Aorta (tissue), 5 donors: ENCODE measurements around the gene ZC2HC1C. TPM values are rescaled to one million over a fixed set of nuclear protein-coding genes. Genes with fewer than 3 reads are reported as not detected.
A peak's percentile ranks its signal among the peaks of the same experiment; 100 is the strongest.

ENCODE experiments used
- ATAC-seq: fragments of 200-7000 bp; cut with Tn5 transposase; one replicate; pipeline ENCODE4 v1.9.1; 2022; ENCODE audit warnings: moderate library complexity; ENCODE audit not compliant: low FRiP score
- DNase-seq, 2 donors: peaks; one replicate each; pipeline ENCODE4 v3.0.0-alpha.2; 2020
- H3K27ac ChIP-seq, 2 donors: one replicate each; pipeline ENCODE4 v1.5.1; 2013; ENCODE audit warnings: low read length in 2 of 2, mild to moderate bottlenecking in 2 of 2, moderate library complexity in 2 of 2, control low read depth in 1 of 2, inconsistent platforms in 1 of 2, low read depth in 1 of 2
- H3K27me3 ChIP-seq, 2 donors: one replicate each; pipeline ENCODE4 v1.6.1; 2013; ENCODE audit warnings: control low read depth in 1 of 2, low read length in 1 of 2, mild to moderate bottlenecking in 1 of 2, moderate library complexity in 1 of 2; ENCODE audit not compliant: insufficient read depth in 2 of 2, control insufficient read depth in 1 of 2
- H3K36me3 ChIP-seq, 2 donors: one replicate each; pipeline ENCODE4 v1.6.1; 2013; ENCODE audit warnings: control low read depth in 1 of 2, low read length in 1 of 2, mild to moderate bottlenecking in 1 of 2; ENCODE audit not compliant: insufficient read depth in 2 of 2, control insufficient read depth in 1 of 2
- H3K4me1 ChIP-seq, 2 donors: one replicate each; pipeline ENCODE4 v1.6.1; 2013; ENCODE audit warnings: low read length in 2 of 2, control low read depth in 1 of 2, mild to moderate bottlenecking in 1 of 2, moderate library complexity in 1 of 2; ENCODE audit not compliant: insufficient read depth in 2 of 2, control insufficient read depth in 1 of 2
- H3K4me3 ChIP-seq, 2 donors: one replicate each; pipeline ENCODE4 v1.5.1; 2013; ENCODE audit warnings: low read length in 2 of 2, control low read depth in 1 of 2, mild to moderate bottlenecking in 1 of 2
- H3K9me3 ChIP-seq: one replicate; pipeline ENCODE4 v1.6.1; 2013; ENCODE audit warnings: mild to moderate bottlenecking, low read length; ENCODE audit not compliant: control insufficient read depth
- WGBS, 2 donors: extraction: QIAGEN DNeasy Blood & Tissue Kit; methylation state at CpG; one replicate each; pipeline ENCODE4 v1.1.7; 2013; 5-methylcytosine and 5-hydroxymethylcytosine counted together
- intact Hi-C, 2 donors: fragments of 100-400 bp; cut with DNase I; formaldehyde crosslinking; loops; one replicate each; pipeline versions ENCODE4 v1.14.2 to v1.15.0; 2022
- polyA plus RNA-seq, 2 donors: library from polyadenylated mRNA; stranded (reverse); fragments of 200-250 nt; gene quantifications; one replicate each; pipeline ENCODE4 v1.2.3, GENCODE V29; 2013
- total RNA-seq, 2 donors: library from RNA; stranded (reverse); fragmentation: NEBNext Ultra II Directional; extraction: Animal tissue kit (Norgen Biotek cat#: 25700); gene quantifications; one replicate each; pipeline ENCODE4 v1.2.1, GENCODE V29; 2021
- donor health status: healthy with polysubstance abuse.
- donor health status: Bipolar disorder and iron deficiency.
- donor health status: DM: no; HTN: no; CAD: no.
- donor health status: DM: no; HTN: no; CAD: no.
- donor health status: DM: yes; HTN: yes; CAD: no.

ZC2HC1C gene
- total and polyA plus RNA-seq, 4 donors, result 1.8 to 8.0 (median 2.5) TPM

- no peaks in the 10 kb centered on the region for H3K27me3 ChIP-seq
- H3K4me1 ChIP-seq, result no peaks in the 10 kb centered on the region
- no peaks in the 10 kb centered on the region for H3K9me3 ChIP-seq
- 76 to 77% methylated on average over 5 of the region's 5 CpGs for WGBS, 2 donors
- no peak overlapping the region for H3K4me3 ChIP-seq
- H3K36me3 ChIP-seq, result peaks cover 12 to 23% of the 10 kb centered on the region in 2 donors
- H3K27ac ChIP-seq, result no peak overlapping the region
- DNase-seq (no peak), ATAC-seq (no peak)
- intact Hi-C loops, result no loop called here
These were observed 44.6 kb downstream of the ZC2HC1C start for GRCh38 chr14:75113932-75114539.

DNA sequence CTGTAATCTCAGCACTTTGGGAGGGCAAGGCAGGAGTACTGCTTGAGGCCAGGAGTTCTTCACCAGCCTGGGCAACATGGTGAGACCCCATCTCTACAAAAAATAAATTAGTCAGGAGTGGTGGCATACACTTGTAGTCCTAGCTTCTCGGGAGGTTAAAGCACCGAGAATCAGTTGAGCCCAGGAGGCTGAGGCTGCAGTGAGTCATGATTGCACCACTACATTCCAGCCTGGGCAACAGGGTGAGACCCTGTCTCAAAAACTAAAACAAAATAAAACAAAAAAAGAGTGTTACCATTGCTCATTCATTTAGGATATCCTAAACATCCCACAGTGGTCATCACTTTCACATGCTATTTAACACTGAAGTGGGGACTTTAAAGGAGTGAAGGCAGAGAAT is 49.6 kb downstream of the ZC2HC1C start:
- Histone ChIP-seq H3K9me3 (no peaks in the 10 kb centered on the region), H3K4me1 (no peaks in the 10 kb centered on the region), H3K4me3 (no peak overlapping the region), H3K27me3 (no peaks in the 10 kb centered on the region), H3K27ac (no peak overlapping the region), H3K36me3 (peaks cover 2 to 10% of the 10 kb centered on the region in 2 donors)
- DNase-seq (no peak), ATAC-seq (no peak)
- 90 to 97% methylated on average over 2 of the region's 2 CpGs for WGBS, 2 donors
- intact Hi-C loops, result no loop called here

DNA sequence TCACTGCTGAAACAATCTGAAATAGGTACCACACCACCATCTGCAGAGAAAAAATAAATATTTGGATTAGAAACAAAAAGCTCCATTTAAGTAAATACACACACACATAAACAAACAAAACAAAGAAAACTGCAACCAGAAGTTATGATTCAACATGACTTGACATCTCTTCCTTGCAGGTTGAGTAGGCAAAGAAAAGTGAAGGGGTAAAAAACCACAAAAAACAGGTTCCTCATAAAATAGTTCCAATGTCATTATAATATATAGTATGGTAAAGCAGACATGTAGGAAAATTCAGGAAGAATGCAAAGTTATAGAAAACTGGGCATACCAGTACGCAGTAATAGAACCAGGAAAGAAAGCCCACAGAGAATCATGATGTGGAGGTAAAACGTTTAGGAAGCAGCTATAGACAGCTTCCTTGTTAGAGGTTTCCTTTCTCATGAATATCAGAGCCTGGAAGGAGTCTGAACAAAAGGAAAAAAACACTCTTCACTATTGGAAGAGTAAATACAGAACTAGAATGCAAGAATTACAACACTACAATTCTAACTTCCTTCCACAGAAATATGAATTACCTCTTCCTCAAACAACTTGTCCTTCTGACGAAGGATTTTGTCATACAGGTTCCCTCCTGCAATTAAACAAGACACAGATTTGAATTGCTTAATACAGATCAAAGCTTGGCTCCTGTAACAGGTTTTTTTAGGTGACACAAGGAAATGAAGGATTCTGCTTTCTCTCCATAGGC is 51.3 kb downstream of the ZC2HC1C start:
- intact Hi-C loops, result loop anchor here in 1 of 2 donors (10.0 kb wide), 1 partner anchor 344 kb away; no protein-coding TSS in a partner anchor
- WGBS, 2 donors, result 77 to 85% methylated on average over 3 of the region's 3 CpGs
- Histone ChIP-seq H3K27ac (no peak overlapping the region), H3K27me3 (no peaks in the 10 kb centered on the region), H3K4me1 (peaks cover 2 to 4% of the 10 kb centered on the region in 2 donors), H3K4me3 (no peak overlapping the region), H3K9me3 (no peaks in the 10 kb centered on the region), H3K36me3 (peaks cover 0 to 7% of the 10 kb centered on the region in 2 donors)
- DNase-seq, result no peak
- ATAC-seq, result no peak

DNA sequence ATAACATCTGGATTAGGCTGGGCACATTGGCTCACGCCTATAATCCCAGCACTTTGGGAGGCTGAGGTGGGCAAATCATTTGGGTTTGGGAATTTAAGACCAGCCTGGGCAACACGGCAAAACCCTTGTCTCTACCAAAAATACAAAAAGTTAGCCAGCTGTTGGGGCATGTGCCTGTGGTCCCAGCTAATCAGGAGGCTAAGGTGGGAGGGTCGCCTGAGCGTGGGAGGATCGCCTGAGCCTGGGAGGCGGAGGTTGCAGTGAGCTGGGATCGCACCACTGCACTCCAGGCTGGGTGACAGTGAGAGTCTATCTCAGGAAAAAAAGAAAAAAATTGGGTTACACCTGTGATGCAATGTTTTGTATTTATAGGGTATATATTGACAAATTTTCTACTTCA is 52.1 kb downstream of the ZC2HC1C start:
- WGBS, 2 donors, result 91 to 95% methylated on average over 7 of the region's 7 CpGs
- Histone ChIP-seq H3K36me3 (peaks cover 0 to 7% of the 10 kb centered on the region in 2 donors), H3K4me1 (peaks cover 2 to 4% of the 10 kb centered on the region in 2 donors), H3K9me3 (no peaks in the 10 kb centered on the region), H3K27ac (no peak overlapping the region), H3K4me3 (no peak overlapping the region), H3K27me3 (no peaks in the 10 kb centered on the region)
- no peak for DNase-seq
- no peak for ATAC-seq
- intact Hi-C loops, result loop anchor here in 1 of 2 donors (10.0 kb wide), 1 partner anchor 343 kb away; no protein-coding TSS in a partner anchor

DNA sequence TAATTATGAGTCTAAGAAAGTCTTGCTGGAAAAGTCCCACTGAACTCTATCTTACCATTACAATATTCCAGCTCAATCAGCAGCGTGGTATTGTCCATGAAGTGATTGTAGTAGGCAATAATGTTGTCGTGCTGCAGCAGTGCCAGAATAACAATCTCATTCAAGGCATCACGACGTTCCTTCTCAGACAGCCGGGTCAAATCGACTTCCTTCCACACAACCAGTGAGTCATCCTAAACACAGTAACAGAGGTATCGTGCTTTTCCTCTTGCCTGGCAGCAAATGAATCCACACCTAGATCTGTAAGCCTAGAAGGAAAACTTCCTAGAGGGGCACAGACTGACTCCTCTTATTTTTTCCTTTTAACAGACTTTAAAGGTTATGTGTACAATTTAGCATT is 54.5 kb downstream of the ZC2HC1C start:
- DNase-seq (no peak), ATAC-seq (no peak)
- Histone ChIP-seq H3K4me1 (peaks cover 2 to 4% of the 10 kb centered on the region in 2 donors), H3K27me3 (no peaks in the 10 kb centered on the region), H3K4me3 (no peak overlapping the region), H3K36me3 (no peaks in the 10 kb centered on the region), H3K27ac (no peak overlapping the region), H3K9me3 (no peaks in the 10 kb centered on the region)
- intact Hi-C loops, result loop anchor here in 1 of 2 donors (10.0 kb wide), 1 partner anchor 341 kb away; no protein-coding TSS in a partner anchor
- WGBS, 2 donors, result 40 to 47% methylated on average over 7 of the region's 7 CpGs

GRCh38 chr14:75125617-75126016 is 56.2 kb downstream of the ZC2HC1C start:
- WGBS, 2 donors, result 16 to 26% methylated on average over 5 of the region's 5 CpGs
- intact Hi-C loops, result loop anchor here in 1 of 2 donors (10.0 kb wide), 1 partner anchor 339 kb away; no protein-coding TSS in a partner anchor
- H3K27me3 ChIP-seq, result no peaks in the 10 kb centered on the region
- ATAC-seq, result no peak
- H3K9me3 ChIP-seq, result no peaks in the 10 kb centered on the region
- no peak for DNase-seq
- peak overlapping the region; percentile 65 to 89 for H3K4me3 ChIP-seq
- H3K36me3 ChIP-seq, result no peaks in the 10 kb centered on the region
- peak overlapping the region in 1 of 2 donors; percentile 43 for H3K27ac ChIP-seq
- H3K4me1 ChIP-seq, result peaks cover 2 to 4% of the 10 kb centered on the region in 2 donors

DNA sequence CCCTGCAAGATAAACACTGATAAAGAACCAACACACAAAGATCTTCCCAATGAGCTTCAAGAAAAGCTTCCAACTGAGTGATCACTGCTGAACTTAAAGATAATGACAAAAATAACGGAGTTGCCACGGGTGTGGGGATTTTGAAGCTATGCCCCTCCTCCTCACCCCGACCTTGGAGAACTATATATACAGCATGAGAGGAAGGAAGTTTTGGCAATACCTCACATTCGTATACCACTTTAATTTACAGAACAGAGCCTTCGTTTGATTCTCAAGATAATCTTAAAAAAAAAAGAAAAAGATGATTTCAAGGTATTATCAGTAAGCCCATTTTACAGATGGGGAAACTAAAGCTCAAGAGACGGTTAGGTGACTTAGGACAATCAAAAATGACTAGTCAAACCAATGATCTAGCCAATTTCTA is 56.7 kb downstream of the ZC2HC1C start:
- intact Hi-C loops, result loop anchor here in 1 of 2 donors (10.0 kb wide), 1 partner anchor 339 kb away; no protein-coding TSS in a partner anchor
- H3K4me3 ChIP-seq, result peak overlapping the region; percentile 65 to 89
- peak overlapping the region; percentile 43 to 77 for H3K27ac ChIP-seq
- no peaks in the 10 kb centered on the region for H3K9me3 ChIP-seq
- no peak for ATAC-seq
- H3K4me1 ChIP-seq, result peaks cover 2 to 4% of the 10 kb centered on the region in 2 donors
- H3K27me3 ChIP-seq, result no peaks in the 10 kb centered on the region
- DNase-seq, result no peak
- WGBS, 2 donors, result 1 to 3% methylated on average over 6 of the region's 6 CpGs
- no peaks in the 10 kb centered on the region for H3K36me3 ChIP-seq

DNA sequence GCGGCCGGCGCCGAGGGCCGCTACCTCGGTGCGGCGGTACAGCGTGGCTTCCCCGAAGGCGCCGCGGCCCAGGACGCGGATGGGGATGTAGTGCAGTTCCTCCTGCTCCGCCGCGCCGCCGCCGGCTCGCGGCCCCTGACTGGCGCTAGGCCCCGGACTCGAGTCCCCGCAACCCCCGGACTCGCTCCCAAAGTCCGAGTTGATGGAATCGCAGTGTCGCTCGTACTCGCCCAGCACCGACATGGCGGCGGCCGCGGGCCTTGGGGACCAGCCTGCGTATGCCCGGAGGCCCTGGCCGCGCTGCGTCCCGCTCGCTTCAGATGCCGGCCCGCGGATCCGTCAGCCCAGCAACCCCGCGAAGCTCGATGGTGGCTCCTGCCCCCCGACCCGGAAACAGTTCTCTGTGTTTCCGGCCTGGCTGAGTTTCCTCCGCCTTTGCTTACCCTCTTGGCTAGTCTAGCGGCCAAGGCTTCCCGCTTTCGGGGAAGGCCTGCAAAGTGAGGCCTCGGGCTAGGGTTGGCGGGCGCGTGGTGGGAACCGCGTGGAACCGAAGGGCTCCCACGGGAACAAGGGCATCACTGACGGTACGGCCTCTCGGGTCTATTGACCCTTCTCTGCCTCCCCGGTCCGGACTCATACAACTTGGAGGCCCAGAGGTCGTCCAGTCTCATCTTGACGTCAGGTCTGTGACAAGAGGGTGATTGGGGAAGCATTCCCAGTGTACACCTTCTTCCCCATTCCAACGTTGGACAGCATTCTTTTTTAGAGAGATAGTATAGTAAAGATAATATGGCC is 57.4 kb downstream of the ZC2HC1C start, which contains the start of gene NEK9:
TSS of gene NEK9 (minus strand) at position 370 of the 795 bp plus-strand sequence. CDS start at position 243, 127 bp downstream.
- Histone ChIP-seq H3K9me3 (no peaks in the 10 kb centered on the region), H3K4me3 (peak within 1 kb of the TSS; percentile 82 to 89), H3K36me3 (no peaks in the 10 kb centered on the region), H3K27ac (peak within 1 kb of the TSS; percentile 43 to 89), H3K27me3 (no peaks in the 10 kb centered on the region), H3K4me1 (peaks cover 2 to 4% of the 10 kb centered on the region in 2 donors)
- intact Hi-C loops, result loop anchor here in 1 of 2 donors (10.0 kb wide), 1 partner anchor 338 kb away; no protein-coding TSS in a partner anchor
- 0% methylated on average over 56 to 76 of the region's 76 CpGs for WGBS, 2 donors
- ATAC-seq, result peak; percentile 95
- peak; percentile 94 to 96 for DNase-seq
